Kidney (tissue), 14 donors: Measurements from ENCODE around the gene TOGARAM2. TPM values are rescaled to one million over a fixed set of nuclear protein-coding genes. Genes with fewer than 3 reads are reported as not detected.

Source experiments
- DNase-seq, 5 donors: peaks; one replicate each; pipeline ENCODE4 v3.0.0-alpha.2; 2013 to 2020
- FAIRE-seq: peaks from 2 replicates; lab custom pipeline; 2012; peaks lifted over from hg19 to GRCh38; lab: Jason Lieb, UNC
- H3K27ac ChIP-seq, 2 donors: one replicate each; pipeline ENCODE4 v1.7.0; 2013; ENCODE audit warnings: low read depth in 2 of 2, low read length in 2 of 2, inconsistent platforms in 1 of 2
- H3K27me3 ChIP-seq: one replicate; pipeline ENCODE4 v1.7.1; 2013; ENCODE audit warnings: low read length, inconsistent platforms; ENCODE audit not compliant: control insufficient read depth, insufficient read depth
- H3K36me3 ChIP-seq, 3 donors: one replicate each; pipeline versions ENCODE4 v1.7.0 to v1.7.1; 2013; ENCODE audit warnings: low read length in 3 of 3, control low read depth in 1 of 3, inconsistent platforms in 1 of 3; ENCODE audit not compliant: insufficient read depth in 3 of 3, control insufficient read depth in 2 of 3
- H3K4me1 ChIP-seq, 3 donors: one replicate each; pipeline versions ENCODE4 v1.7.0 to v1.7.1; 2013; ENCODE audit warnings: low read length in 3 of 3, inconsistent platforms in 1 of 3, low read depth in 1 of 3; ENCODE audit not compliant: control insufficient read depth in 2 of 3, insufficient read depth in 2 of 3
- H3K4me3 ChIP-seq, 3 donors: one replicate each; pipeline versions ENCODE4 v1.7.0 to v1.8.1; 2013; ENCODE audit warnings: low read length in 3 of 3, control low read depth in 1 of 3, inconsistent platforms in 1 of 3
- H3K9ac ChIP-seq, 3 donors: one replicate each; pipeline versions ENCODE4 v1.7.0 to v1.7.1; 2013; ENCODE audit warnings: low read length in 3 of 3, control low read depth in 1 of 3, inconsistent platforms in 1 of 3
- H3K9me3 ChIP-seq, 3 donors: one replicate each; pipeline versions ENCODE4 v1.7.0 to v1.7.1; 2013; ENCODE audit warnings: low read length in 3 of 3, control low read depth in 1 of 3, inconsistent platforms in 1 of 3; ENCODE audit not compliant: control insufficient read depth in 2 of 3, insufficient read depth in 1 of 3
- CTCF ChIP-seq: IDR thresholded peaks from 3 replicates; pipeline ENCODE4 v1.5.1; 2012; ENCODE audit warnings: mild to moderate bottlenecking, moderate library complexity, borderline replicate concordance; ENCODE audit not compliant: insufficient read depth; ENCODE audit errors: extremely low read depth
- intact Hi-C: fragments of 100-400 bp; cut with DNase I; formaldehyde crosslinking; loops from one replicate; pipeline ENCODE4 v1.11.1; 2022
- polyA plus RNA-seq: library from polyadenylated mRNA; stranded (reverse); fragments of 350-450 nt; fragmentation: Illumina TruSeq; extraction: RNeasy Lipid Tissue Mini Kit (QIAGEN cat#74804); gene quantifications from one replicate; pipeline ENCODE4 v1.2.3, GENCODE V29; 2014; ENCODE audit warnings: low read depth, low replicate concordance; ENCODE audit not compliant: insufficient read depth
- total RNA-seq: library from RNA; stranded (reverse); fragmentation: NEBNext Ultra II Directional; extraction: Animal tissue kit (Norgen Biotek cat#: 25700); gene quantifications from one replicate; pipeline ENCODE4 v1.2.1, GENCODE V29; 2021
- donor health status: control.
- donor health status: control.
- donor health status: control.
- donor health status: control.
- donor health status: control.
- donor health status: DM: yes; HTN: yes; CAD: no.
- donor health status: Normal renal cell carcinoma (clear cell type).

The TOGARAM2 gene
- total and polyA plus RNA-seq, 2 donors from 2014 or later = 0.60 to 1.4 TPM

- no peak overlapping the region for H3K9ac ChIP-seq
- no peaks in the 10 kb centered on the region for H3K9me3 ChIP-seq
- H3K27ac ChIP-seq = no peak overlapping the region
- no peaks in the 10 kb centered on the region for H3K36me3 ChIP-seq
- TF ChIP-seq CTCF = no peak
- intact Hi-C loops = no loop called here
- DNase-seq (peak in 3 of 5 donors; percentile 49 to 67 (median 56)), FAIRE-seq (no peak)
- H3K4me3 ChIP-seq = no peak overlapping the region
- no peaks in the 10 kb centered on the region for H3K27me3 ChIP-seq
- no peaks in the 10 kb centered on the region for H3K4me1 ChIP-seq
Observed at GRCh38 chr2:29052807-29053206, 71.7 kb downstream of the TOGARAM2 start.

- Histone ChIP-seq H3K4me1 (no peaks in the 10 kb centered on the region), H3K27ac (no peak overlapping the region), H3K27me3 (no peaks in the 10 kb centered on the region), H3K36me3 (no peaks in the 10 kb centered on the region), H3K9ac (no peak overlapping the region), H3K9me3 (no peaks in the 10 kb centered on the region), H3K4me3 (no peak overlapping the region)
- FAIRE-seq = no peak
- intact Hi-C loops = no loop called here
- DNase-seq = no peak
- TF ChIP-seq CTCF = no peak
Observed at GRCh38 chr2:29053223-29053622, 72.1 kb downstream of the TOGARAM2 start.

- FAIRE-seq (no peak), DNase-seq (no peak)
- no peak overlapping the region for H3K4me3 ChIP-seq
- H3K4me1 ChIP-seq = no peaks in the 10 kb centered on the region
- no peaks in the 10 kb centered on the region for H3K36me3 ChIP-seq
- no peak overlapping the region for H3K27ac ChIP-seq
- TF ChIP-seq CTCF = no peak
- H3K9me3 ChIP-seq = no peaks in the 10 kb centered on the region
- H3K9ac ChIP-seq = no peak overlapping the region
- intact Hi-C loops = no loop called here
- H3K27me3 ChIP-seq = no peaks in the 10 kb centered on the region
Observed at GRCh38 chr2:29053670-29054400, 72.7 kb downstream of the TOGARAM2 start.
